Loucy (cell line): ENCODE data around the gene HECA.
A peak's percentile ranks its signal among the peaks of the same experiment; 100 is the strongest.
"Not testable (repeated sequence)": the region's sequence is repeated elsewhere in the genome, so short reads cannot be mapped to it uniquely, and the experiment has no call there.

Experiments used
- H2AFZ ChIP-seq: fragments of 200-600 bp; sonication (generic); 2 replicates; pipeline ENCODE4 v1.6.0; 2016; ENCODE audit warnings: antibody characterized with exemption, mild to moderate bottlenecking, low read length, moderate library complexity
- H3F3A ChIP-seq: fragments of 200-600 bp; 2 replicates; pipeline ENCODE4 v1.6.0; 2016; ENCODE audit warnings: antibody characterized with exemption, low read depth, mild to moderate bottlenecking
- H3K27me3 ChIP-seq: fragments of 200-600 bp; sonication (generic); 2 replicates; pipeline ENCODE4 v1.6.1; 2014; ENCODE audit warnings: low read length, mild to moderate bottlenecking; ENCODE audit not compliant: insufficient read depth, poor library complexity, severe bottlenecking
- H3K36me3 ChIP-seq: fragments of 200-600 bp; sonication (generic); 2 replicates; pipeline ENCODE4 v1.6.1; 2016; ENCODE audit warnings: low read length; ENCODE audit not compliant: insufficient read depth
- H3K4me1 ChIP-seq: fragments of 200-600 bp; sonication (generic); 2 replicates; pipeline ENCODE4 v1.5.1; 2014; ENCODE audit warnings: low read length, mild to moderate bottlenecking; ENCODE audit not compliant: insufficient read depth, poor library complexity, severe bottlenecking
- H3K4me2 ChIP-seq: fragments of 200-600 bp; sonication (generic); 2 replicates; pipeline ENCODE4 v1.6.0; 2014; ENCODE audit warnings: antibody characterized with exemption, low read length, low read depth, mild to moderate bottlenecking; ENCODE audit not compliant: poor library complexity, severe bottlenecking
- H3K4me3 ChIP-seq: fragments of 200-600 bp; sonication (generic); 2 replicates; pipeline ENCODE4 v1.5.1; 2014; ENCODE audit warnings: low read length, mild to moderate bottlenecking, mixed read lengths; ENCODE audit not compliant: poor library complexity, severe bottlenecking
- H3K79me2 ChIP-seq: fragments of 200-600 bp; sonication (generic); 2 replicates; pipeline ENCODE4 v1.6.1; 2014; ENCODE audit warnings: low read length; ENCODE audit not compliant: insufficient read depth
- H3K9ac ChIP-seq: fragments of 200-600 bp; sonication (generic); 2 replicates; pipeline ENCODE4 v1.6.0; 2014; ENCODE audit warnings: mild to moderate bottlenecking, low read depth, low read length, moderate library complexity; ENCODE audit not compliant: poor library complexity, severe bottlenecking
- H3K9me2 ChIP-seq: fragments of 200-600 bp; sonication (generic); replicated peaks from 2 replicates; pipeline ENCODE4 v1.6.1; 2016; ENCODE audit warnings: low read depth, low read length, mixed read lengths
- H3K9me3 ChIP-seq: fragments of 200-600 bp; sonication (generic); 2 replicates; pipeline ENCODE4 v1.6.1; 2014; ENCODE audit warnings: mild to moderate bottlenecking, antibody characterized with exemption, low read length, low read depth; ENCODE audit not compliant: insufficient read depth
- H4K20me1 ChIP-seq: fragments of 200-600 bp; sonication (generic); 2 replicates; pipeline ENCODE4 v1.6.0; 2014; ENCODE audit warnings: antibody characterized with exemption, low read length, mild to moderate bottlenecking; ENCODE audit not compliant: insufficient read depth, poor library complexity, severe bottlenecking
- EZH2phosphoT487 ChIP-seq: fragments of 200-600 bp; IDR thresholded peaks from 2 replicates; pipeline ENCODE4 v1.6.1; 2018; ENCODE audit warnings: antibody characterized with exemption, mild to moderate bottlenecking, moderate library complexity, borderline replicate concordance
- TF ChIP-seq, protein P1 (sequence below): fragments of 200-600 bp; sonication (generic); conservative IDR thresholded peaks from 2 replicates; pipeline ENCODE4 v1.5.1; 2014; ENCODE audit warnings: mild to moderate bottlenecking, antibody characterized with exemption, low read length

Gene HECA

DNA sequence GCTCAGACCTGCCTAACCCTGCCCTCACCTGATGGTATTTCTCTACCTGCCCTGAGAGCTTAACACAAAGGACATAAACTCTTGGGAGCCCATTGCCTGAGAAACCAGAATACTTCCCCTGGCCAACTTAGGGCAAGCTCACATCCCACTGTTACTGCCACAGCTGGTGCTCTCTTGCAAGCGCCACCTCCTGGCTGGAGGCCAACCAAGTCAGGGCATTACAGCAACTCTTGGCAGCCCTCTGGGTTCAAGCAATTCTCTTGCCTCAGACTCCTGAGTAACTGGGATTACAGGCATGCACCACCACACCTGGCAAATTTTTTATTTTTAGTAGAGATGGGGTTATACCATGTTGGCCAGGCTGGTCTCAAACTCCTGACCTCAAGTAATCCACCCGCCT is 70.1 kb downstream of the HECA start:
- no peak for TF ChIP-seq EZH2phosphoT487
- TF ChIP-seq, protein P1, sequence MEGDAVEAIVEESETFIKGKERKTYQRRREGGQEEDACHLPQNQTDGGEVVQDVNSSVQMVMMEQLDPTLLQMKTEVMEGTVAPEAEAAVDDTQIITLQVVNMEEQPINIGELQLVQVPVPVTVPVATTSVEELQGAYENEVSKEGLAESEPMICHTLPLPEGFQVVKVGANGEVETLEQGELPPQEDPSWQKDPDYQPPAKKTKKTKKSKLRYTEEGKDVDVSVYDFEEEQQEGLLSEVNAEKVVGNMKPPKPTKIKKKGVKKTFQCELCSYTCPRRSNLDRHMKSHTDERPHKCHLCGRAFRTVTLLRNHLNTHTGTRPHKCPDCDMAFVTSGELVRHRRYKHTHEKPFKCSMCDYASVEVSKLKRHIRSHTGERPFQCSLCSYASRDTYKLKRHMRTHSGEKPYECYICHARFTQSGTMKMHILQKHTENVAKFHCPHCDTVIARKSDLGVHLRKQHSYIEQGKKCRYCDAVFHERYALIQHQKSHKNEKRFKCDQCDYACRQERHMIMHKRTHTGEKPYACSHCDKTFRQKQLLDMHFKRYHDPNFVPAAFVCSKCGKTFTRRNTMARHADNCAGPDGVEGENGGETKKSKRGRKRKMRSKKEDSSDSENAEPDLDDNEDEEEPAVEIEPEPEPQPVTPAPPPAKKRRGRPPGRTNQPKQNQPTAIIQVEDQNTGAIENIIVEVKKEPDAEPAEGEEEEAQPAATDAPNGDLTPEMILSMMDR, result 0 out of 2 replicates have a peak, but pooled peaks have one; percentile 13
- no peak overlapping the region for H2AFZ ChIP-seq
- H3K27me3 ChIP-seq, result no peaks in the 10 kb centered on the region

DNA sequence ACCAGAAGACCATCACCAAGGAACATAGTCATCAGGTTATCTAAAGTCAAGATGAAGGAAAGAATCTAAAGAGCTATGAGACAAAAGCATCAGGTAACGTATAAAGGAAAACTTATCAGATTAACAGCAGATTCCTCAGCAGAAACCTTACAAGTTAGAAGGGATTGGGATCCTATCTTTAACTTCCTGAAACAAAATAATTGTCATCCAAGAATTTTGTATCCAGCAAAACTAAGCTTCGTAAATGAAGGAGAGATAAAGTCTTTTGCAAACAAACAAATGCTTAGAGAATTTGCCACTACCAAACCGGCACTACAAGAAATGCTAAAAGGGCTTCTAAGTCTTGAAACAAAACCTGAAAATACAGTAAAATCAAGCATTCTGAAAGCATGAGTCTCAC is 71.0 kb downstream of the HECA start:
- Histone ChIP-seq H3K9me2 (no peaks in the 10 kb centered on the region), H3F3A (no peaks in the 10 kb centered on the region), H2AFZ (no peak overlapping the region), H3K9me3 (peaks cover 12% of the 10 kb centered on the region), H3K4me2 (no peak overlapping the region), H3K4me1 (no peaks in the 10 kb centered on the region), H3K4me3 (no peak overlapping the region), H3K27me3 (no peaks in the 10 kb centered on the region), H3K9ac (no peak overlapping the region), H3K79me2 (no peaks in the 10 kb centered on the region), H3K36me3 (no peaks in the 10 kb centered on the region), H4K20me1 (no peaks in the 10 kb centered on the region)
- no peak for TF ChIP-seq EZH2phosphoT487

More for the DNA sequence above, 70.1 kb downstream of the HECA start:
- Histone ChIP-seq H3K79me2 (no peaks in the 10 kb centered on the region), H3K9me3 (peaks cover 12% of the 10 kb centered on the region), H3K4me2 (no peak overlapping the region), H3K4me3 (no peak overlapping the region), H4K20me1 (no peaks in the 10 kb centered on the region), H3K36me3 (no peaks in the 10 kb centered on the region), H3K9me2 (no peaks in the 10 kb centered on the region), H3K4me1 (no peaks in the 10 kb centered on the region), H3F3A (no peaks in the 10 kb centered on the region), H3K9ac (no peak overlapping the region)

DNA sequence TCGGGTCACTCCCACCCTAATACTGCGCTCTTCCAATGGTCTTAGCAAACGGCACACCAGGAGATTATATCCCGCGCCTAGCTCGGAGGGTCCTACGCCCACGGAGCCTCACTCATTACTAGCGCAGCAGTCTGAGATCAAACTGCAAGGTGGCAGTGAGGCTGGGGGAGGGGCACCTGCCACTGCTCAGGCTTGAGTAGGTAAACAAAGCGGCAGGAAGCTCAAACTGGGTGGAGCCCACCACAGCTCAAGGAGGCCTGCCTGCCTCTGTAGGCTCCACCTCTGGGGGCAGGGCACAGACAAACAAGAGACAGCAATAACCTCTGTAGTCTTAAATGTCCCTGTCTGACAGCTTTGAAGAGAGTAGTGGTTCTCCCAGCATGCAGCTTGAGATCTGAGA is 75.9 kb downstream of the HECA start:
- H3K4me2 ChIP-seq, H3K4me1 ChIP-seq, H3F3A ChIP-seq, H3K9me3 ChIP-seq, H3K27me3 ChIP-seq, H3K9ac ChIP-seq, H4K20me1 ChIP-seq, H3K9me2 ChIP-seq, H3K79me2 ChIP-seq, H2AFZ ChIP-seq, H3K36me3 ChIP-seq, H3K4me3 ChIP-seq: not testable (repeated sequence)

DNA sequence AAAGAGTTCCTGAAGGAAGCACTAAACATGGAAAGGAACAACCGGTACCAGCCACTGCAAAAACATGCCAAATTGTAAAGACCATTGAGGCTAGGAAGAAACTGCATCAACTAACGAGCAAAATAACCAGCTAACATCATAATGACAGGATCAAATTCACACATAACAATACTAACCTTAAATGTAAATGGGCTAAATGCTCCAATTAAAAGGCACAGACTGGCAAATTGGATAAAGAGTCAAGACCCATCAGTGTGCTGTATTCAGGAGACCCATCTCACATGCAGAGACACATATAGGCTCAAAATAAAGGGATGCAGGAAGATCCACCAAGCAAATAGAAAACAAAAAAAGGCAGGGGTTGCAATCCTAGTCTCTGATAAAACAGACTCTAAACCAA is 77.6 kb downstream of the HECA start:
- H3K4me3 ChIP-seq, H3K4me1 ChIP-seq, H2AFZ ChIP-seq, H3K36me3 ChIP-seq, H3F3A ChIP-seq, H3K27me3 ChIP-seq, H3K4me2 ChIP-seq, H4K20me1 ChIP-seq, H3K9ac ChIP-seq, H3K79me2 ChIP-seq, H3K9me2 ChIP-seq, H3K9me3 ChIP-seq: not testable (repeated sequence)

DNA sequence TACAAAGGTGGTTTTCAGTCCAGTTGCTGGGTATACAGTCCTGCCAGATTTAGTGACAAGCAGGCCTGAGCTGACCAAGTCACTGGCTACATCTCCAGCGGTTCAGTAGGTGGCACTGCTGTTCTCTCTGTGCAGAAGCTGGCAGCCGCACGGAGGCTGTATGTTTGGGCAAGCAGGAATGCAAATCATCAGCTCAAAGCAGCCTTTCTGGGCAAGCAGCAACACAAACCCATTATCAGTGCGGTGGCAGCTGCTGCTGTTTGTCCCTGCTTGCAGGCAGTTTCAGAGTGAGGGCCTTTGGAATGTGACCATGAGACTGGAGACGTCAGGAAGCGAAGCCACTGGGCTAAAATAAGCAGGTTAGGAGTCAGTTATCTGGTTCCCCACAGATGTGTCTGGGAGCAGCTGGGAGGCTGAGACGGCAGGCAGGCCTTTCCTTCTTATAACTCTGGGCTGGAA is 84.4 kb downstream of the HECA start:
- Histone ChIP-seq H3K9ac (no peak overlapping the region), H3F3A (no peaks in the 10 kb centered on the region), H3K9me2 (no peaks in the 10 kb centered on the region), H3K4me2 (peak overlapping the region; percentile 9), H3K4me1 (peaks cover 6% of the 10 kb centered on the region), H4K20me1 (no peaks in the 10 kb centered on the region), H3K79me2 (no peaks in the 10 kb centered on the region), H2AFZ (peak overlapping the region; percentile 87), H3K27me3 (no peaks in the 10 kb centered on the region), H3K9me3 (no peaks in the 10 kb centered on the region), H3K36me3 (no peaks in the 10 kb centered on the region), H3K4me3 (no peak overlapping the region)
- TF ChIP-seq, protein P1, result peak; percentile 85
- TF ChIP-seq EZH2phosphoT487, result no peak
